Activated naive CD4-positive, alpha-beta T cell treated with anti-CD3 and anti-CD28 coated beads for 36 hours (primary cell): Measurements from ENCODE around the gene RNASE4. TPM values are rescaled to one million over a fixed set of nuclear protein-coding genes. Genes with fewer than 3 reads are reported as not detected.
"Not testable (repeated sequence)": the region's sequence is repeated elsewhere in the genome, so short reads cannot be mapped to it uniquely, and the experiment has no call there.

Experiments
- CTCF ChIA-PET: fragments of 350-600 bp; sonication (Branson Sonifier 250); formaldehyde crosslinking; loops from one replicate; lab custom pipeline; 2021; ENCODE audit warnings: antibody characterized with exemption; lab: Charles Lee
- DNase-seq: peaks from one replicate; pipeline ENCODE4 v3.0.0-alpha.2; 2020
- H3K27ac Mint-ChIP-seq: one replicate; pipeline ENCODE4 v1.8.0; 2021; ENCODE audit warnings: mild to moderate bottlenecking, mixed read lengths
- H3K27me3 Mint-ChIP-seq: one replicate; pipeline ENCODE4 v1.8.0; 2021; ENCODE audit warnings: low read depth, mixed read lengths
- H3K36me3 Mint-ChIP-seq: one replicate; pipeline ENCODE4 v1.8.0; 2021; ENCODE audit warnings: low read depth, mixed read lengths
- H3K4me1 Mint-ChIP-seq: one replicate; pipeline ENCODE4 v1.8.0; 2021; ENCODE audit warnings: low read depth, mixed read lengths
- H3K4me3 Mint-ChIP-seq: one replicate; pipeline ENCODE4 v1.8.0; 2021; ENCODE audit warnings: mild to moderate bottlenecking, moderate library complexity, mixed read lengths
- H3K9me3 Mint-ChIP-seq: one replicate; pipeline ENCODE4 v1.8.0; 2021; ENCODE audit warnings: mixed read lengths
- intact Hi-C: fragments of 100-400 bp; cut with micrococcal nuclease; formaldehyde crosslinking; loops from one replicate; pipeline ENCODE4 v1.15.1; 2023
- total RNA-seq, 2 experiments: library from RNA; stranded (reverse); gene quantifications; one replicate each; pipeline ENCODE4 v1.2.3, GENCODE V29; 2021

RNASE4 gene
- total RNA-seq, 2 experiments from 2014 or later, result 0.19 TPM; not detected in 1

GRCh38 chr14:20707622-20708021 lies 23.3 kb downstream of the RNASE4 start:
- Mint-ChIP-seq H3K27me3 (no peaks in the 10 kb centered on the region), H3K9me3 (no peaks in the 10 kb centered on the region), H3K36me3 (no peaks in the 10 kb centered on the region), H3K4me3 (no peak overlapping the region), H3K4me1 (no peaks in the 10 kb centered on the region), H3K27ac (no peak overlapping the region)
- no peak for DNase-seq
- CTCF ChIA-PET, result no interaction called here
- intact Hi-C loops, result no loop called here

- no peaks in the 10 kb centered on the region for H3K27me3 Mint-ChIP-seq
- peaks cover 3% of the 10 kb centered on the region for H3K4me1 Mint-ChIP-seq
- H3K9me3 Mint-ChIP-seq, result no peaks in the 10 kb centered on the region
- intact Hi-C loops, result no loop called here
- DNase-seq, result no peak
- CTCF ChIA-PET, result interaction anchor here (0.6 to 1.2 kb wide), 2 partner anchors 13 to 163 kb away, joined by 3 read pairs; no protein-coding TSS in a partner anchor
- no peak overlapping the region for H3K4me3 Mint-ChIP-seq
- H3K36me3 Mint-ChIP-seq, result no peaks in the 10 kb centered on the region
- H3K27ac Mint-ChIP-seq, result no peak overlapping the region
Observed at GRCh38 chr14:20711261-20711660, 26.9 kb downstream of the RNASE4 start.

- intact Hi-C loops, result no loop called here
- CTCF ChIA-PET, result interaction anchor here (1.2 kb wide), 1 partner anchor 162 kb away, joined by 3 read pairs; no protein-coding TSS in a partner anchor
- Mint-ChIP-seq H3K9me3 (no peaks in the 10 kb centered on the region), H3K4me3 (no peak overlapping the region), H3K36me3 (no peaks in the 10 kb centered on the region), H3K27me3 (peaks cover under 1% of the 10 kb centered on the region), H3K4me1 (peaks cover 3% of the 10 kb centered on the region), H3K27ac (no peak overlapping the region)
- no peak for DNase-seq
Observed at GRCh38 chr14:20711685-20712084, 27.3 kb downstream of the RNASE4 start.

GRCh38 chr14:20712904-20713303 lies 28.5 kb downstream of the RNASE4 start:
- CTCF ChIA-PET, result interaction anchor here (1.4 kb wide), 1 partner anchor 161 kb away, joined by 4 read pairs; no protein-coding TSS in a partner anchor
- Mint-ChIP-seq H3K9me3 (no peaks in the 10 kb centered on the region), H3K4me3 (no peak overlapping the region), H3K4me1 (peaks cover 3% of the 10 kb centered on the region), H3K36me3 (no peaks in the 10 kb centered on the region), H3K27ac (no peak overlapping the region), H3K27me3 (peaks cover 1% of the 10 kb centered on the region)
- intact Hi-C loops, result no loop called here
- DNase-seq, result no peak

GRCh38 chr14:20714593-20715250 lies 30.4 kb downstream of the RNASE4 start:
- Mint-ChIP-seq H3K4me1 (peaks cover 3% of the 10 kb centered on the region), H3K27me3 (peaks cover 1% of the 10 kb centered on the region), H3K27ac (no peak overlapping the region), H3K9me3 (no peaks in the 10 kb centered on the region), H3K4me3 (no peak overlapping the region), H3K36me3 (no peaks in the 10 kb centered on the region)
- intact Hi-C loops, result no loop called here
- DNase-seq, result no peak
- CTCF ChIA-PET, result interaction anchor here (0.6 to 1.4 kb wide), 2 partner anchors 138 to 159 kb away, joined by 3 to 4 read pairs; no protein-coding TSS in a partner anchor

GRCh38 chr14:20719777-20720176 lies 35.4 kb downstream of the RNASE4 start:
- Mint-ChIP-seq H3K27ac (no peak overlapping the region), H3K4me1 (peaks cover 7% of the 10 kb centered on the region), H3K36me3 (no peaks in the 10 kb centered on the region), H3K27me3 (peaks cover 22% of the 10 kb centered on the region), H3K4me3 (no peak overlapping the region), H3K9me3 (no peaks in the 10 kb centered on the region)
- intact Hi-C loops, result no loop called here
- no peak for DNase-seq
- CTCF ChIA-PET, result interaction anchor here (0.8 kb wide), 1 partner anchor 8 kb away, joined by 3 read pairs; no protein-coding TSS in a partner anchor

GRCh38 chr14:20720741-20721140 lies 36.4 kb downstream of the RNASE4 start:
- Mint-ChIP-seq H3K27ac (no peak overlapping the region), H3K9me3 (no peaks in the 10 kb centered on the region), H3K27me3 (peaks cover 27% of the 10 kb centered on the region), H3K36me3 (no peaks in the 10 kb centered on the region), H3K4me1 (peaks cover 4% of the 10 kb centered on the region), H3K4me3 (no peak overlapping the region)
- intact Hi-C loops, result no loop called here
- CTCF ChIA-PET, result no interaction called here
- no peak for DNase-seq

- no peaks in the 10 kb centered on the region for H3K9me3 Mint-ChIP-seq
- H3K27me3 Mint-ChIP-seq, result peaks cover 32% of the 10 kb centered on the region
- DNase-seq, result no peak
- CTCF ChIA-PET, result no interaction called here
- H3K36me3 Mint-ChIP-seq, result no peaks in the 10 kb centered on the region
- H3K4me1 Mint-ChIP-seq, result peaks cover 4% of the 10 kb centered on the region
- intact Hi-C loops, result no loop called here
- H3K4me3 Mint-ChIP-seq, result no peak overlapping the region
- H3K27ac Mint-ChIP-seq, result no peak overlapping the region
Observed at GRCh38 chr14:20722016-20722415, 37.7 kb downstream of the RNASE4 start.

- intact Hi-C loops, result no loop called here
- Mint-ChIP-seq H3K36me3 (no peaks in the 10 kb centered on the region), H3K27me3 (peaks cover 35% of the 10 kb centered on the region), H3K4me1 (peaks cover 4% of the 10 kb centered on the region), H3K27ac (no peak overlapping the region), H3K4me3 (no peak overlapping the region), H3K9me3 (no peaks in the 10 kb centered on the region)
- CTCF ChIA-PET, result no interaction called here
- DNase-seq, result no peak
Observed at GRCh38 chr14:20723488-20723887, 39.1 kb downstream of the RNASE4 start.

- H3K9me3 Mint-ChIP-seq, H3K4me1 Mint-ChIP-seq, H3K36me3 Mint-ChIP-seq, DNase-seq, H3K4me3 Mint-ChIP-seq, H3K27ac Mint-ChIP-seq, intact Hi-C loops: not testable (repeated sequence)
- peaks cover 35% of the 10 kb centered on the region for H3K27me3 Mint-ChIP-seq
- CTCF ChIA-PET, result interaction anchor here (1.5 kb wide), 1 partner anchor 69 kb away, joined by 3 read pairs; no protein-coding TSS in a partner anchor
Observed at GRCh38 chr14:20726121-20726520, 41.8 kb downstream of the RNASE4 start.

GRCh38 chr14:20726531-20726930 lies 42.2 kb downstream of the RNASE4 start:
- Mint-ChIP-seq H3K9me3 (no peaks in the 10 kb centered on the region), H3K4me3 (no peak overlapping the region), H3K27ac (no peak overlapping the region), H3K36me3 (no peaks in the 10 kb centered on the region), H3K27me3 (peaks cover 35% of the 10 kb centered on the region), H3K4me1 (peaks cover 4% of the 10 kb centered on the region)
- no peak for DNase-seq
- CTCF ChIA-PET, result interaction anchor here (1.5 kb wide), 1 partner anchor 70 kb away, joined by 3 read pairs; no protein-coding TSS in a partner anchor
- intact Hi-C loops, result no loop called here

GRCh38 chr14:20730891-20731290 lies 46.5 kb downstream of the RNASE4 start:
- no peak for DNase-seq
- CTCF ChIA-PET, result interaction anchor here (1.0 to 1.4 kb wide), 2 partner anchors 24 to 27 kb away, joined by 3 read pairs; no protein-coding TSS in a partner anchor
- intact Hi-C loops, result no loop called here
- Mint-ChIP-seq H3K4me3 (no peak overlapping the region), H3K9me3 (no peaks in the 10 kb centered on the region), H3K4me1 (no peaks in the 10 kb centered on the region), H3K27ac (no peak overlapping the region), H3K27me3 (peaks cover 8% of the 10 kb centered on the region), H3K36me3 (no peaks in the 10 kb centered on the region)

GRCh38 chr14:20732477-20732876 lies 48.1 kb downstream of the RNASE4 start:
- H3K36me3 Mint-ChIP-seq, result no peaks in the 10 kb centered on the region
- H3K4me1 Mint-ChIP-seq, result no peaks in the 10 kb centered on the region
- peaks cover 3% of the 10 kb centered on the region for H3K27me3 Mint-ChIP-seq
- DNase-seq, result no peak
- CTCF ChIA-PET, result no interaction called here
- intact Hi-C loops, result no loop called here
- H3K4me3 Mint-ChIP-seq, result no peak overlapping the region
- H3K9me3 Mint-ChIP-seq, result no peaks in the 10 kb centered on the region
- no peak overlapping the region for H3K27ac Mint-ChIP-seq
